GM19023 (cell line): Measurements from ENCODE around the gene PCDHA8.
"Not testable (repeated sequence)": the region's sequence is repeated elsewhere in the genome, so short reads cannot be mapped to it uniquely, and the experiment has no call there.

Source experiments
- ATAC-seq: cut with Tn5 transposase; IDR thresholded peaks from one replicate; pipeline ENCODE4 v1.9.1; 2021; ENCODE audit warnings: mild to moderate bottlenecking, moderate library complexity; ENCODE audit not compliant: unreplicated experiment

PCDHA8 gene, protein sequence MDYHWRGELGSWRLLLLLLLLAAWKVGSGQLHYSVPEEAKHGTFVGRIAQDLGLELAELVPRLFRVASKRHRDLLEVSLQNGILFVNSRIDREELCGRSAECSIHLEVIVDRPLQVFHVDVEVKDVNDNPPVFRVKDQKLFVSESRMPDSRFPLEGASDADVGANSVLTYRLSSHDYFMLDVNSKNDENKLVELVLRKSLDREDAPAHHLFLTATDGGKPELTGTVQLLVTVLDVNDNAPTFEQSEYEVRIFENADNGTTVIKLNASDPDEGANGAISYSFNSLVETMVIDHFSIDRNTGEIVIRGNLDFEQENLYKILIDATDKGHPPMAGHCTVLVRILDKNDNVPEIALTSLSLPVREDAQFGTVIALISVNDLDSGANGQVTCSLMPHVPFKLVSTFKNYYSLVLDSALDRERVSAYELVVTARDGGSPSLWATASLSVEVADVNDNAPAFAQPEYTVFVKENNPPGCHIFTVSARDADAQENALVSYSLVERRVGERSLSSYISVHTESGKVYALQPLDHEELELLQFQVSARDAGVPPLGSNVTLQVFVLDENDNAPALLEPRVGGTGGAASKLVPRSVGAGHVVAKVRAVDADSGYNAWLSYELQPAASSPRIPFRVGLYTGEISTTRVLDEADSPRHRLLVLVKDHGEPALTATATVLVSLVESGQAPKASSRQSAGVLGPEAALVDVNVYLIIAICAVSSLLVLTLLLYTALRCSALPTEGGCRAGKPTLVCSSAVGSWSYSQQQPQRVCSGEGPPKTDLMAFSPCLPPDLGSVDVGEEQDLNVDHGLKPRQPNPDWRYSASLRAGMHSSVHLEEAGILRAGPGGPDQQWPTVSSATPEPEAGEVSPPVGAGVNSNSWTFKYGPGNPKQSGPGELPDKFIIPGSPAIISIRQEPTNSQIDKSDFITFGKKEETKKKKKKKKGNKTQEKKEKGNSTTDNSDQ

DNA sequence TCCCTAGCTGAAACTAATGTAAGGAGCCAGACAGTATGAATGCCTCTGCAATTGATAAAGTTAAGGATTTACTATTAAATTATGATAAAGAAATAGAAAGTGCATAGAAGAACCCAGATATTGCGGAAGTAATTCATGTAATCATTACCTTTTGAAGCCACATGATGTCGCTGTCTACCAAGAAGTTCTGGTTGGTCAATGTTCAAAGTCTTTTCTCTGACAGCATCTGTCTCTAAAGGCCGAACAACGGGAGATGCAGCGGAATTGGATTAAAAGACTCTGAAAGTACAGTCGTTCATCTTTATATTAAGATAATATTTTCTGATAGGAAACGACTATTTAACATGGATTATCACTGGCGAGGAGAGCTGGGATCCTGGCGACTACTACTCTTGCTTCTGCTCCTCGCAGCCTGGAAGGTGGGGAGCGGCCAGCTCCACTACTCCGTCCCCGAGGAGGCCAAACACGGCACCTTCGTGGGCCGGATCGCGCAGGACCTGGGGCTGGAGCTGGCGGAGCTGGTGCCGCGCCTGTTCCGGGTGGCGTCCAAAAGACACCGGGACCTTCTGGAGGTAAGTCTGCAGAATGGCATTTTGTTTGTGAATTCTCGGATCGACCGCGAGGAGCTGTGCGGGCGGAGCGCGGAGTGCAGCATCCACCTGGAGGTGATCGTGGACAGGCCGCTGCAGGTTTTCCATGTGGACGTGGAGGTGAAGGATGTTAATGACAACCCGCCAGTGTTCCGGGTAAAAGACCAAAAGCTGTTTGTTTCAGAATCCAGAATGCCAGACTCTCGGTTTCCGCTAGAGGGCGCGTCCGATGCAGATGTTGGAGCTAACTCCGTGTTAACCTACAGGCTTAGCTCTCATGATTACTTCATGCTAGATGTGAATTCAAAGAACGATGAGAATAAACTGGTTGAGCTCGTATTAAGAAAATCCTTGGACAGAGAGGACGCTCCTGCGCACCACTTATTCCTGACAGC is at the start of gene PCDHA8:
Gene PCDHA8, plus strand, starts transcription at position 210 of the 985 bp plus-strand sequence. Its CDS starts 135 bp downstream, at position 345.
- no peak for ATAC-seq

DNA sequence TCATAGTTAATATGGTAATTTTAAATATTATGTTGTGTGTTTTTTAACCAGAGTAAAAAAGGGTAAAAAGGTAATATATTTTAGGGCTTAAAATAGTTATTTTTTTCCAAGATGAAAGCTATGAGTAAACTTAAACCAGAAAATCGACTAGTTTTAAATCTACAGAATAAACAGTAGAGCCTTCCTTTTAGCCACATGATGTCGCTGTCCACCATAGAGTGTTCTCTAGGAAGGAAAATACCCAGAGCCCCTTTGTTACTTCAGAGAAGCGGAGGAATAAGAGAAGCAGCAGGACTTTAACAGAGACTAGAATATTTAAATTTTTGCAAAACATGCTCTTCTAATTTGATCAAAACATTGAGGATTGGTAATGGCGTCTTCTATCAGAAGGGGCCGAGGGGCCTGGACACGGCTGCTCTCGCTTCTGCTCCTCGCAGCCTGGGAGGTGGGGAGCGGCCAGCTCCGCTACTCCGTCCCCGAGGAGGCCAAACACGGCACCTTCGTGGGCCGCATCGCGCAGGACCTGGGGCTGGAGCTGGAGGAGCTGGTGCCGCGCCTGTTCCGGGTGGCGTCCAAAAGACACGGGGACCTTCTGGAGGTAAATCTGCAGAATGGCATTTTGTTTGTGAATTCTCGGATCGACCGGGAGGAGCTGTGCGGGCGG is 46.3 kb upstream of the PCDHA8 start, which contains the start of gene PCDHA2:
Gene PCDHA2, plus strand, starts transcription at position 258 of the 664 bp plus-strand sequence.
- no peak for ATAC-seq

DNA sequence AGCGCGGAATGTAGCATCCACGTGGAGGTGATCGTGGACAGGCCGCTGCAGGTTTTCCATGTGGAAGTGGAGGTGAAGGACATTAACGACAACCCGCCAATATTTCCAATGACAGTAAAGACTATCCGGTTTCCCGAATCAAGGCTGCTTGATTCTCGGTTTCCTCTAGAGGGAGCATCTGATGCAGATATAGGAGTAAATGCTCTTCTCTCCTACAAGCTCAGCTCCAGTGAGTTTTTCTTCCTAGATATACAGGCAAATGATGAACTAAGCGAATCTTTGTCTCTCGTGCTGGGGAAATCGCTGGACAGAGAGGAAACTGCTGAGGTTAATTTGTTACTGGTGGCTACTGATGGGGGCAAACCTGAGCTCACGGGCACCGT is 45.7 kb upstream of the PCDHA8 start:
- ATAC-seq = no peak

DNA sequence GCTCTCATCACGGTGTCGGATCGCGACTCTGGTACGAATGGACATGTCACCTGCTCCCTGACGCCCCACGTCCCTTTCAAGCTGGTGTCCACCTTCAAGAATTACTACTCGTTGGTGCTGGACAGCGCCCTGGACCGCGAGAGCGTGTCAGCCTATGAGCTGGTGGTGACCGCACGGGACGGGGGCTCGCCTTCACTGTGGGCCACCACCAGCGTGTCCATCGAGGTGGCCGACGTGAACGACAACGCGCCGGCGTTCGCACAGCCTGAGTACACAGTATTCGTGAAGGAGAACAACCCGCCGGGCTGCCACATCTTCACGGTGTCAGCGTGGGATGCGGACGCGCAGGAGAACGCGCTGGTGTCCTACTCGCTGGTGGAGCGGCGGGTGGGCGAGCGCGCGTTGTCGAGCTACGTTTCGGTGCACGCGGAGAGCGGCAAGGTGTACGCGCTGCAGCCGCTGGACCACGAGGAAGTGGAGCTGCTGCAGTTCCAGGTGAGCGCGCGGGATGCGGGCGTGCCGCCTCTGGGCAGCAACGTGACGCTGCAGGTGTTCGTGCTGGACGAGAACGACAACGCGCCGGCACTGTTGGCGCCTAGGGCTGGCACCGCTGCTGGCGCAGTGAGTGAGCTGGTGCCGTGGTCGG is 44.8 kb upstream of the PCDHA8 start:
- ATAC-seq = not testable (repeated sequence)

DNA sequence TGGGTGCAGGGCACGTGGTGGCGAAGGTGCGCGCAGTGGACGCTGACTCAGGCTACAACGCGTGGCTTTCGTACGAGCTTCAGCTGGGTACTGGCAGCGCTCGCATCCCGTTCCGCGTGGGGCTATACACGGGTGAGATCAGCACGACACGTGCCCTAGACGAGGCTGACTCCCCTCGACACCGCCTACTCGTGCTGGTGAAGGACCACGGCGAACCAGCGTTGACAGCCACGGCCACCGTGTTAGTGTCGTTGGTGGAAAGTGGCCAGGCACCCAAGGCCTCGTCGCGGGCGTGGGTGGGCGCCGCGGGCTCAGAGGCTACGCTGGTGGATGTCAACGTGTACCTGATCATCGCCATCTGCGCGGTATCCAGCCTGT is 44.3 kb upstream of the PCDHA8 start:
- ATAC-seq = no peak

DNA sequence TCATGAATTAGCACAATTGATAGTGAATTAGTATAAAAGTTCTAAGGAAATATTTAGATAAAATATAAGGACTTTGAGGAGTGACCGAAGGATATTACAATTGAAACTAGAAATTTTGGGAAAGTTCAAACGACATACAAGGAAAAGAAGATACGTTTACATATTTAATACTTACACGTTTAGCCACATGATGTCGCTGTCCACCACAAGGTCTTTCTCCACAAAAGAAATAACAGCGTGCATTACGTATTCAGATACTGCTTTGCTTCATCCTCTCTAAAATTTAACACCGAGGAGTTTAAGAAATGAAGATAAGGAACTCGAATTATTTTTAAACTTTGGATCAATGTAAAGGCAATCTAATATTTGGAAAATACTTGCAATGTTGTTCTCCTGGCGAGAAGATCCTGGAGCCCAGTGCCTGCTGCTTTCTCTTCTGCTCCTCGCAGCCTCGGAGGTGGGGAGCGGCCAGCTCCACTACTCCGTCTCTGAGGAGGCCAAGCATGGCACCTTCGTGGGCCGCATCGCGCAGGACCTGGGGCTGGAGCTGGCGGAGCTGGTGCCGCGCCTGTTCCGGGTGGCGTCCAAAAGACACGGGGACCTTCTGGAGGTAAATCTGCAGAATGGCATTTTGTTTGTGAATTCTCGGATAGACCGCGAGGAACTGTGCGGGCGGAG is 40.0 kb upstream of the PCDHA8 start, which contains the start of gene PCDHA3:
Gene PCDHA3, plus strand, starts transcription at position 242 of the 678 bp plus-strand sequence.
- ATAC-seq = no peak

DNA sequence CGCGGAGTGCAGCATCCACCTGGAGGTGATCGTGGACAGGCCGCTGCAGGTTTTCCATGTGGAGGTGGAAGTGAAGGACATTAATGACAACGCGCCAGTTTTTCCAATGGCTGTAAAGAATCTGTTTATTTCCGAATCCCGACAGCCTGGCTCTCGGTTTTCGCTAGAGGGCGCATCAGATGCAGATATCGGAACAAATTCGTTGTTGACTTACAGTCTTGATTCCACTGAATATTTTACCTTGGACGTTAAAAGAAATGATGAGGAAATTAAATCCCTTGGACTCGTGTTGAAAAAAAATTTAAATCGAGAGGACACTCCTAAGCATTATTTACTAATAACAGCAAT is 39.5 kb upstream of the PCDHA8 start:
- no peak for ATAC-seq

DNA sequence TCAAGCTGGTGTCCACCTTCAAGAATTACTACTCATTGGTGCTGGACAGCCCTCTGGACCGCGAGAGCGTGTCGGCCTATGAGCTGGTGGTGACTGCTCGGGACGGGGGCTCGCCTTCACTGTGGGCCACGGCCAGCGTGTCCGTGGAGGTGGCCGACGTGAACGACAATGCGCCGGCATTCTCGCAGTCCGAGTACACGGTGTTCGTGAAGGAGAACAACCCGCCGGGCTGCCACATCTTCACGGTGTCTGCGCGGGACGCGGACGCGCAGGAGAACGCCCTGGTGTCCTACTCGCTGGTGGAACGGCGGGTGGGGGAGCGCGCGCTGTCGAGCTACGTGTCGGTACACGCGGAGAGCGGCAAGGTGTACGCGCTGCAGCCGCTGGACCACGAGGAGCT is 38.6 kb upstream of the PCDHA8 start:
- ATAC-seq = not testable (repeated sequence)

DNA sequence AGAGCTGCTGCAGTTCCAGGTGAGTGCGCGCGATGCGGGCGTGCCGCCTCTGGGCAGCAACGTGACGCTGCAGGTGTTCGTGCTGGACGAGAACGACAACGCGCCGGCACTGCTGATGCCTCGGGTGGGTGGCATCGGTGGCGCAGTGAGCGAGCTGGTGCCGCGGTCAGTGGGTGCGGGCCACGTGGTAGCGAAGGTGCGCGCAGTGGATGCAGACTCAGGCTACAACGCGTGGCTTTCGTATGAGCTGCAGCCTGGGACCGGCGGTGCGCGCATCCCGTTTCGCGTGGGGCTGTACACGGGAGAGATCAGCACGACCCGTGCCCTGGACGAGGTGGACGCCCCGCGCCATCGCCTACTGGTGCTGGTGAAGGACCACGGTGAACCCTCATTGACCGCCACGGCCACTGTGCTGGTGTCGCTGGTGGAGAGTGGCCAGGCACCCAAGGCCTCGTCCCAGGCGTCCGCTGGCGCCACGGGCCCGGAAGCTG is 38.2 kb upstream of the PCDHA8 start:
- ATAC-seq = no peak

DNA sequence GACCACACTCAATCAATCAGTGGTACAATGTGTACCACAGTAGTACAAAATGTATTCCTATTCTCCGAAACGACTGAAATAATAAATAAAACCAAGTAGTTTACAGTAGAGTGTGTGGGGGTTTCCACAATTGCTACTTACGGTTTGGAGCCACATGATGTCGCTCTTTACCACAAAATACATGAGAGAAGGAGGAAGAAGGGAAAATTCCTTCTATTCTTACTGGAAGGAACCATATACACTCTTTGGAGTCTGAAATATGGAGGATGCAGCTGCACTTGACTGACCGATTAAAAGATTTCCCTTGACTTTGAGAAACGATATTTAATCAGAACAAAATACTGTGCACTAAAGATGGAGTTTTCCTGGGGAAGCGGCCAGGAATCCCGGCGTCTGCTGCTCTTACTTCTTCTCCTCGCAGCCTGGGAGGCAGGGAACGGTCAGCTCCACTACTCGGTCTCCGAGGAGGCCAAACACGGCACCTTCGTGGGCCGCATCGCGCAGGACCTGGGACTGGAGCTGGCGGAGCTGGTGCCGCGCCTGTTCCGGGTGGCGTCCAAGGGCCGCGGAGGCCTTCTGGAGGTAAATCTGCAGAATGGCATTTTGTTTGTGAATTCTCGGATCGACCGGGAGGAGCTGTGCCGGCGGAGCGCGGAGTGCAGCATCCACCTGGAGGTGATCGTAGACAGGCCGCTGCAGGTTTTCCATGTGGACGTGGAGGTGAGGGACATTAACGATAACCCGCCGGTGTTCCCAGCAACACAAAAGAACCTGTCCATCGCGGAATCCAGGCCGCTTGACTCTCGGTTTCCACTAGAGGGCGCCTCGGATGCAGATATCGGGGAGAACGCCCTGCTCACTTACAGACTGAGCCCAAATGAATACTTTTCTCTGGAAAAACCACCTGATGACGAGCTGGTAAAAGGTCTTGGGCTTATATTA is 33.9 kb upstream of the PCDHA8 start, which contains the start of gene PCDHA4:
Gene PCDHA4, plus strand, starts transcription at position 235 of the 942 bp plus-strand sequence.
- ATAC-seq = no peak

DNA sequence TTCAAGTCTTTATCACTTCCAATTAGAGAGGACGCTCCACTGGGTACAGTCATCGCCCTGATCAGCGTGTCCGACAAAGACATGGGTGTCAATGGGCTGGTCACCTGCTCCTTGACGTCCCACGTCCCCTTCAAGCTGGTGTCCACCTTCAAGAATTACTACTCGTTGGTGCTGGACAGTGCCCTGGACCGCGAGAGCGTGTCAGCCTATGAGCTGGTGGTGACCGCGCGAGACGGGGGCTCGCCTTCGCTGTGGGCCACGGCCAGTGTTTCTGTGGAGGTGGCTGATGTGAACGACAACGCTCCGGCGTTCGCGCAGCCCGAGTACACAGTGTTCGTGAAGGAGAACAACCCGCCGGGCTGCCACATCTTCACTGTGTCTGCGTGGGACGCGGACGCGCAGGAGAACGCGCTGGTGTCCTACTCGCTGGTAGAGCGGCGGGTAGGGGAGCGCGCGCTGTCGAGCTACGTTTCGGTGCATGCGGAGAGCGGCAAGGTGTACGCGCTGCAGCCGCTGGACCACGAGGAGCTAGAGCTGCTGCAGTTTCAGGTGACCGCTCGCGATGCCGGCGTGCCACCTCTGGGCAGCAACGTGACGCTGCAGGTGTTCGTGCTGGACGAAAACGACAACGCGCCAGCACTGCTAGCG is 32.6 kb upstream of the PCDHA8 start:
- not testable (repeated sequence) for ATAC-seq

DNA sequence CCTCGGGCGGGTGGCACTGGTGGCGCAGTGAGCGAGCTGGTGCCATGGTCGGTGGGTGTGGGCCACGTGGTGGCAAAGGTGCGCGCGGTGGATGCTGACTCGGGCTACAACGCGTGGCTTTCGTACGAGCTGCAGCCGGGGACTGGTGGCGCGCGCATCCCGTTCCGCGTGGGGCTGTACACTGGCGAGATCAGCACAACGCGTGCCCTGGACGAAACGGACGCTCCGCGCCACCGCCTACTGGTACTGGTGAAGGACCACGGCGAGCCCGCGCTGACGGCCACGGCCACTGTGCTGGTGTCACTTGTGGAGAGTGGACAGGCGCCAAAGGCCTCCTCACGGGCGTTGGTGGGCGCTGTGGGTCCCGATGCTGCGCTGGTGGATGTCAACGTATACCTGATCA is 32.1 kb upstream of the PCDHA8 start:
- ATAC-seq = no peak

DNA sequence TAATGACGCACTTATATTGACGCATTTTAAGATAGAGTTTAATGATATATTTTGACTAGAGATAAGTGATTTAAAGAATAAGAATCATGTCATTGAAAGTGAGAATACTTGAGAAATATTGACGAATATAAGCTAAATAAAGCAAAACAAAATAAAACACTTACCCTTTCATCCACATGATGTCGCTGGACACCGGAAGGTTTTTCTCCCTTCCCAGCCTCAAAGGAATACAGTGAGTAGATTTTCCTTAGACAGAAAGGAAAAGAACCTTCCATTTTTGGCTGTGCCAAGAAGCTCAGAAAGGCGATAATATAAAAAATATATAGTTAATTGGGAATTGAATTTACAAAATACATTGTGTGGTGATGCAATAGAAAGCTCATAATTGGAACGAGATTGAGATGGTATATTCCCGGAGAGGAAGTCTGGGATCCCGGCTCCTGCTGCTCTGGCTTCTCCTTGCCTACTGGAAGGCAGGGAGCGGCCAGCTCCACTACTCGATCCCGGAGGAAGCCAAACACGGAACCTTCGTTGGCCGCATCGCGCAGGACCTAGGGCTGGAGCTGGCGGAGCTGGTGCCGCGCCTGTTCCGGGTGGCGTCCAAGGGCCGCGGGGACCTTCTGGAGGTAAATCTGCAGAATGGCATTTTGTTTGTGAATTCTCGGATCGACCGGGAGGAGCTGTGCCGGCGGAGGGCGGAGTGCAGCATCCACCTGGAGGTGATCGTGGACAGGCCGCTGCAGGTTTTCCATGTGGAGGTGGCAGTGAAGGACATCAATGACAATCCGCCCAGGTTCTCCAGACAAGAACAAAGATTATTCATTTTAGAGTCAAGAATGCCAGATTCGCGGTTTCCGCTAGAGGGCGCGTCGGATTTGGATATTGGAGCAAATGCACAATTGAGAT is 19.4 kb upstream of the PCDHA8 start, which contains the start of gene PCDHA5:
Gene PCDHA5, plus strand, starts transcription at position 239 of the 906 bp plus-strand sequence.
- ATAC-seq = no peak

DNA sequence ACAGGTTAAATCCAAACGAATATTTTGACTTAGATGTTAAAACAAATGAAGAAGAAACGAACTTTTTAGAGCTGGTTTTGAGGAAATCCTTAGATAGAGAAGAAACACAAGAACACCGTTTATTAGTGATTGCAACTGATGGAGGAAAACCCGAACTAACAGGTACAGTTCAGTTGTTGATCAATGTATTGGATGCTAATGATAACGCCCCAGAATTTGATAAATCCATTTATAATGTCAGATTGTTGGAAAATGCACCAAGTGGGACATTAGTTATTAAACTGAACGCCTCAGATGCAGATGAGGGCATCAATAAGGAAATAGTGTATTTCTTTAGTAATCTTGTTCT is 18.7 kb upstream of the PCDHA8 start:
- no peak for ATAC-seq

DNA sequence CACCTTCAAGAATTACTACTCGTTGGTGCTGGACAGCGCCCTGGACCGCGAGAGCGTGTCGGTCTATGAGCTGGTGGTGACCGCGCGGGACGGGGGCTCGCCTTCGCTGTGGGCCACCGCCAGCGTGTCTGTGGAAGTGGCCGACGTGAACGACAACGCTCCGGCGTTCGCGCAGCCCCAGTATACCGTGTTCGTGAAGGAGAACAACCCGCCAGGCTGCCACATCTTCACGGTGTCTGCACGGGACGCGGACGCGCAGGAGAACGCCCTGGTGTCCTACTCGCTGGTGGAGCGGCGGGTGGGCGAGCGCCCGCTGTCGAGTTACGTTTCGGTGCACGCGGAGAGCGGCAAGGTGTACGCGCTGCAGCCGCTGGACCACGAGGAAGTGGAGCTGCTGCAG is 18.0 kb upstream of the PCDHA8 start:
- not testable (repeated sequence) for ATAC-seq

DNA sequence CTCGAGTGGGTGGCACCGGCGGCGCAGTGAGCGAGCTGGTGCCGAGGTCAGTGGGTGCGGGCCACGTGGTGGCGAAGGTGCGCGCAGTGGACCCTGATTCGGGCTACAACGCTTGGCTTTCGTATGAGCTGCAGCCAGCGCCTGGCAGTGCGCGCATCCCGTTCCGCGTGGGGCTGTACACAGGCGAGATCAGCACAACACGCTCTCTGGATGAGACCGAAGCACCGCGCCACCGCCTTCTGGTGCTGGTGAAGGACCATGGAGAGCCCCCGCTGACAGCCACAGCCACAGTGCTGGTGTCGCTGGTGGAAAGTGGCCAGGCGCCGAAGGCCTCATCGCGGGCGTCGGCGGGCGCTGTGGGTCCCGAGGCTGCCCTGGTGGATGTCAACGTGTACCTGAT is 17.5 kb upstream of the PCDHA8 start:
- ATAC-seq = no peak
